PC-9 (cell line): ENCODE measurements around the gene MAN2A2. TPM values are rescaled to one million over a fixed set of nuclear protein-coding genes. Genes with fewer than 3 reads are reported as not detected.

ENCODE experiments used
- BruUV-seq: library from RNA; stranded (reverse); fragments of 400-500 nt; replicated peaks from 2 replicates; lab custom pipeline; 2021; lab: Mats Ljungman, UMichigan
- CTCF ChIA-PET: fragments of 300-600 bp; sonication (Branson Sonifier 250); formaldehyde crosslinking; loops from one replicate; lab custom pipeline; 2022; ENCODE audit warnings: antibody characterized with exemption; lab: Charles Lee
- POLR2A ChIA-PET: fragments of 300-600 bp; sonication (Branson Sonifier 250); formaldehyde crosslinking; loops from one replicate; lab custom pipeline; 2022; ENCODE audit warnings: antibody characterized with exemption; ENCODE audit not compliant: unreplicated experiment; lab: Charles Lee
- DNase-seq, 2 experiments: peaks; one replicate each; pipeline versions ENCODE4 v3.0.0 to v3.0.0-alpha.2; 2015 to 2022; ENCODE audit warnings: mixed read lengths in 1 of 2
- H2AFZ ChIP-seq: fragments of 200-600 bp; sonication (generic); 2 replicates; pipeline ENCODE4 v1.8.1; 2017; ENCODE audit warnings: antibody characterized with exemption
- H3F3A ChIP-seq: fragments of 200-600 bp; sonication (generic); 2 replicates; pipeline ENCODE4 v1.8.1; 2017; ENCODE audit warnings: antibody characterized with exemption, mild to moderate bottlenecking, low read depth; ENCODE audit not compliant: insufficient read depth
- H3K27ac ChIP-seq: fragments of 200-600 bp; sonication (generic); 2 replicates; pipeline ENCODE4 v1.6.1; 2016; ENCODE audit warnings: mixed run types
- H3K27me3 ChIP-seq: fragments of 200-600 bp; sonication (generic); 2 replicates; pipeline ENCODE4 v1.6.1; 2016; ENCODE audit warnings: low read depth, mixed run types; ENCODE audit not compliant: insufficient read depth
- H3K36me3 ChIP-seq: fragments of 200-600 bp; sonication (generic); 2 replicates; pipeline ENCODE4 v1.6.1; 2016; ENCODE audit warnings: low read depth, mixed run types
- H3K4me1 ChIP-seq: fragments of 200-600 bp; sonication (generic); replicated peaks from 2 replicates; pipeline ENCODE4 v1.6.1; 2016; ENCODE audit warnings: mixed run types; ENCODE audit not compliant: insufficient read depth
- H3K4me2 ChIP-seq: fragments of 200-600 bp; sonication (generic); 2 replicates; pipeline ENCODE4 v1.6.1; 2017; ENCODE audit warnings: mixed run types
- H3K4me3 ChIP-seq: fragments of 200-600 bp; sonication (generic); 2 replicates; pipeline ENCODE4 v1.6.1; 2016; ENCODE audit warnings: mixed run types
- H3K79me2 ChIP-seq: fragments of 200-600 bp; sonication (generic); 2 replicates; pipeline ENCODE4 v1.6.1; 2017; ENCODE audit warnings: low read depth, mixed run types
- H3K9me2 ChIP-seq: fragments of 200-600 bp; sonication (generic); 2 replicates; pipeline ENCODE4 v1.8.1; 2017; ENCODE audit warnings: mild to moderate bottlenecking; ENCODE audit not compliant: insufficient read depth
- H3K9me3 ChIP-seq: fragments of 200-600 bp; sonication (generic); 2 replicates; pipeline ENCODE4 v1.8.1; 2016; ENCODE audit warnings: low read depth; ENCODE audit not compliant: insufficient read depth
- H4K20me1 ChIP-seq: fragments of 200-600 bp; sonication (generic); 2 replicates; pipeline ENCODE4 v1.8.1; 2017; ENCODE audit not compliant: insufficient read depth
- EZH2 ChIP-seq: fragments of 200-600 bp; sonication (generic); IDR thresholded peaks from 2 replicates; pipeline ENCODE4 v1.8.0; 2017; ENCODE audit warnings: antibody characterized with exemption, low read depth
- intact Hi-C: fragments of 100-400 bp; cut with micrococcal nuclease; formaldehyde crosslinking; loops from one replicate; pipeline ENCODE4 v1.10.0; 2022; ENCODE audit not compliant: unreplicated experiment
- total RNA-seq: library from RNA; stranded (reverse); gene quantifications from 2 replicates; pipeline ENCODE4 v1.2.3, GENCODE V29; 2021
- TF ChIP-seq, protein P1 (sequence below): fragments of 200-600 bp; sonication (generic); conservative IDR thresholded peaks from 2 replicates; pipeline ENCODE4 v1.6.1; 2017; ENCODE audit warnings: mixed run types, antibody characterized with exemption, mild to moderate bottlenecking, moderate library complexity

MAN2A2 gene
- total RNA-seq, 1 experiment from 2014 or later: 27.1 TPM

DNA sequence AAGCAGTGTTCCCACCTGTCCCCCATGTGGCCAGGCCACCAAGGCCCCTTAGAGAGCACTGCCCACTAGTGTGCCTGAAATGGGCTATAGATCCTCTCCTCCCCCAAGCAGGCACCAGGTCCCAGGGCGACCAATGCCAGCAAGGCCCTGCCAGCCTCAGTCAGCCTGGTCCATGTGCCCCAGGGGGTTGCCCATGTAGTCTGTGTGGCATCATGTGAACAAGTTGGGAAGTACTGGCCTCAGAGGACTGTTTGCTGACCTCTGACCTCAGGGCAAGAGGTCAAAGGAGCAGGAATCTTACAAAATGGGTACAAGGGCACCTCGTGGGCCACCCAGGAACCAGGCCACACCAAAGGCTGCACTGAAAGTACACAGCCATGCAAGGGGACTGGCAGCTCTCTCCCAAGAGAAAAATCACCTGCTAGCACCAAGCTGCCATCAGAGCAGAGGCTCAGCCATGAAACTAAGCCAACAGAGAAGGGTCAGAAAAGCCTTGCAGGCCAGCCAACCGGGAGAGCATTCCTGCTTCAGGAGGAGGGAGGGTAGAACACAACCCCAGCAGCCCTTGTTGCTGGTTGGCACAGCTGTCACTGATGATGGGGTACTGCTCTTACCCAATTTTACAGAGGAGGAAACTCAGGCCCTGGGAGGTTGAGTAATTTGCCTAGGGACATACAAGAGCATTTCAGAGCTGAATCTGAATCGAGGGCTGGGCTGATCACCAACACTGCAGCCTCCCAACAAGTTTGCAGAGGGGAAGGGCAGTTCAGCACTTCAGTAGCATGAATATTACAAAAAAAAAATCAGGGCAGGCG is 39.9 kb upstream of the MAN2A2 start:
- Histone ChIP-seq H3K4me3 (no peak overlapping the region), H3K27ac (peak overlapping the region; percentile 43), H4K20me1 (no peaks in the 10 kb centered on the region), H3K36me3 (no peaks in the 10 kb centered on the region), H3F3A (peaks cover 56% of the 10 kb centered on the region), H2AFZ (no peak overlapping the region), H3K79me2 (no peaks in the 10 kb centered on the region), H3K4me1 (peaks cover 75% of the 10 kb centered on the region), H3K27me3 (no peaks in the 10 kb centered on the region), H3K9me3 (no peaks in the 10 kb centered on the region), H3K4me2 (peak overlapping the region; percentile 49), H3K9me2 (no peaks in the 10 kb centered on the region)
- DNase-seq: peak in 1 of 2 experiments; percentile 90
- BruUV-seq: no TSS peak
- ChIA-PET POLR2A (interaction anchor here (0.6 kb wide), 1 partner anchor 249 kb away, joined by 3 read pairs; no protein-coding TSS in a partner anchor), CTCF (interaction anchor here (0.7 kb wide), 1 partner anchor 74 kb away, joined by 3 read pairs; no protein-coding TSS in a partner anchor)
- intact Hi-C loops: no loop called here
- TF ChIP-seq, protein P1, sequence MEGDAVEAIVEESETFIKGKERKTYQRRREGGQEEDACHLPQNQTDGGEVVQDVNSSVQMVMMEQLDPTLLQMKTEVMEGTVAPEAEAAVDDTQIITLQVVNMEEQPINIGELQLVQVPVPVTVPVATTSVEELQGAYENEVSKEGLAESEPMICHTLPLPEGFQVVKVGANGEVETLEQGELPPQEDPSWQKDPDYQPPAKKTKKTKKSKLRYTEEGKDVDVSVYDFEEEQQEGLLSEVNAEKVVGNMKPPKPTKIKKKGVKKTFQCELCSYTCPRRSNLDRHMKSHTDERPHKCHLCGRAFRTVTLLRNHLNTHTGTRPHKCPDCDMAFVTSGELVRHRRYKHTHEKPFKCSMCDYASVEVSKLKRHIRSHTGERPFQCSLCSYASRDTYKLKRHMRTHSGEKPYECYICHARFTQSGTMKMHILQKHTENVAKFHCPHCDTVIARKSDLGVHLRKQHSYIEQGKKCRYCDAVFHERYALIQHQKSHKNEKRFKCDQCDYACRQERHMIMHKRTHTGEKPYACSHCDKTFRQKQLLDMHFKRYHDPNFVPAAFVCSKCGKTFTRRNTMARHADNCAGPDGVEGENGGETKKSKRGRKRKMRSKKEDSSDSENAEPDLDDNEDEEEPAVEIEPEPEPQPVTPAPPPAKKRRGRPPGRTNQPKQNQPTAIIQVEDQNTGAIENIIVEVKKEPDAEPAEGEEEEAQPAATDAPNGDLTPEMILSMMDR: no peak

DNA sequence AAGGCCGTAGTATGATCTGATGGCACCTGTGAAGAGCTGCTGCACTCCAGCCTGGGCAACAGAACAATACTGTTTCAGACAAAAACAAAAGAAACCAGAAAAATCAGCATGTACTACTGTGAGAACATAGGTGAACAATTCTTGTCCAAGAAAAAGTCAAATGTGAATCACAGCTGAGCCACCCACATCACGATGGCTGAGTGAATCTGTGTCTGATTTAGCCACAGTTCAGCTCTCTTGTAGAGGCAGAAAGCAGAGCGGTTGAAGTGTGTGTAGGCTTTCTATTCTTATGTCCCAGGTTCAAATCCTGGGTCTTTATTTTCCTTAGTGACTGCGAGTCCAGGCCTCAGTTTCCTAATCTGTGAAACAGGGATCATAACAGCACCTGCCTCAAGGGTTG is 39.1 kb upstream of the MAN2A2 start:
- no peaks in the 10 kb centered on the region for H3K9me3 ChIP-seq
- DNase-seq: no peak
- ChIA-PET POLR2A (no interaction called here), CTCF (interaction anchor here (0.7 kb wide), 1 partner anchor 73 kb away, joined by 3 read pairs; no protein-coding TSS in a partner anchor)
- no peaks in the 10 kb centered on the region for H3K27me3 ChIP-seq
- peaks cover 64% of the 10 kb centered on the region for H3F3A ChIP-seq
- no peaks in the 10 kb centered on the region for H3K9me2 ChIP-seq
- TF ChIP-seq, protein P1: no peak
- TF ChIP-seq EZH2: no peak
- H3K4me1 ChIP-seq: peaks cover 83% of the 10 kb centered on the region
- no peaks in the 10 kb centered on the region for H3K36me3 ChIP-seq
- no peaks in the 10 kb centered on the region for H4K20me1 ChIP-seq
- H3K4me3 ChIP-seq: no peak overlapping the region
- H3K79me2 ChIP-seq: no peaks in the 10 kb centered on the region
- peak overlapping the region; percentile 49 for H3K4me2 ChIP-seq
- H3K27ac ChIP-seq: peak overlapping the region; percentile 43
- H2AFZ ChIP-seq: no peak overlapping the region
- intact Hi-C loops: no loop called here
- no TSS peak for BruUV-seq

GRCh38 chr15:90864507-90864906 is 38.6 kb upstream of the MAN2A2 start:
- H3K4me2 ChIP-seq: 0 out of 2 replicates have a peak overlapping the region, but pooled peaks have one; percentile 49
- TF ChIP-seq, protein P1: no peak
- no peak for TF ChIP-seq EZH2
- H4K20me1 ChIP-seq: no peaks in the 10 kb centered on the region
- H3K9me2 ChIP-seq: no peaks in the 10 kb centered on the region
- H2AFZ ChIP-seq: no peak overlapping the region
- H3K9me3 ChIP-seq: no peaks in the 10 kb centered on the region
- no peaks in the 10 kb centered on the region for H3K36me3 ChIP-seq
- no peak overlapping the region for H3K4me3 ChIP-seq
- POLR2A ChIA-PET: no interaction called here
- H3K4me1 ChIP-seq: peaks cover 83% of the 10 kb centered on the region
- BruUV-seq: no TSS peak
- intact Hi-C loops: no loop called here
- no peaks in the 10 kb centered on the region for H3K27me3 ChIP-seq
- no peaks in the 10 kb centered on the region for H3K79me2 ChIP-seq
- CTCF ChIA-PET: no interaction called here
- peak in 1 of 2 experiments; percentile 48 for DNase-seq
- H3K27ac ChIP-seq: no peak overlapping the region
- peaks cover 69% of the 10 kb centered on the region for H3F3A ChIP-seq
